ENCODE measurements around the gene SCARB2. TPM values are rescaled to one million over a fixed set of nuclear protein-coding genes. Genes with fewer than 3 reads are reported as not detected.
A peak's percentile ranks its signal among the peaks of the same experiment; 100 is the strongest.

Gene SCARB2
- polyA plus RNA-seq, 1 donor, result 123 TPM

DNA sequence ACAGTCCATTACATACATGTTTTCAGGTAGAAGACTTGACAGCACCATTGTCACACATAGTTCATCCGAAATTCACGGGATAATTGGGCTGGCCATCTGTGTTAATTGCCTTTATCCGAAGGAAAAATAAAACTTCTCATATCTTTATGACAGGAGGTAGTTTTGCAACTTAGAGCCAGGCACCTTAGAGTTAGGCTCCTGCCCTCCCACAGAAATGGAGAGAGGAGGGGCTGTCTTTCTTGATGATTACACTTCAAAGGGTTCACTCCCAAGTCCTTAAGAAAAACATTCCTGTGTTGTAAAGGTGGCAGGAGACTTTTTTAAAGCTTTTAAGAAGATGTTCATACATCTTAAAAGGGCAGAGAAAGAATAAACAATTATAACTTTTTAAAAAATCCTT lies 10.5 kb upstream of the SCARB2 start:
- DNase-seq, result no peak

DNA sequence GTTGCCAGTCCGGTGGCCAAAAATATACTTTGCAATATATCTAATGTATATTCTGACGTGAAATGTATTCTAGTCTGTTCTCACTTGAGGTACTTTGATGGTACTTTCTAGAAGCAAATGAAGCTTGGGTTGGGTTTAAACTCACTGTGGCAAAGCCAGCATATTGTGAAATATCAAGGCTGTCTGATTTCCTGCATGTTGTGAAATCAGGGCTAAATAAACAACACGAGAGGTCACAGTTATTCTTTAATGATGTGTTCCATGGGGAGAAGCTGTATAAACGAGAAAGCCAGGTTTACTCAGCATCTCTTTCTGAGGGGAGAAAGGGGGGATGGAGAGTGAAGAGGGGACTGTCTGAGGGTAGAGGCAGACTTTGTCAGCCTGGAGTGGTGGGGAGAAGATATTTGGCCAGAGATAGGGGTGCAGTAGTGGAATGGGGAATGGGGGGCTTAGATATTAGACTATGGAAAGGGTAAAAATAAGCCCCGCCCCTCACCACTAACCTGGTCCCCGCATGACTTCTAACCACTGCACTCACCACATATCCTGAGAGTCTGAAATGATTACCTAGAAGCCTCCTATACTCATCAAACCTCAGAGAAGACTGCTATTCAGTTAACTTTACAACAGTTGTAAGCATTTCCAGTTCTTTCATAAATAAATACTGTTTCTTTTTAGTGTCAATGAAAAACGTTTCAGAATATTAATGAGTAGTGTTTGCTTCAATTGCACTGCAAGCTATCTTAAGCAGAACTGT lies 5.9 kb upstream of the SCARB2 start:
- DNase-seq, result no peak

DNA sequence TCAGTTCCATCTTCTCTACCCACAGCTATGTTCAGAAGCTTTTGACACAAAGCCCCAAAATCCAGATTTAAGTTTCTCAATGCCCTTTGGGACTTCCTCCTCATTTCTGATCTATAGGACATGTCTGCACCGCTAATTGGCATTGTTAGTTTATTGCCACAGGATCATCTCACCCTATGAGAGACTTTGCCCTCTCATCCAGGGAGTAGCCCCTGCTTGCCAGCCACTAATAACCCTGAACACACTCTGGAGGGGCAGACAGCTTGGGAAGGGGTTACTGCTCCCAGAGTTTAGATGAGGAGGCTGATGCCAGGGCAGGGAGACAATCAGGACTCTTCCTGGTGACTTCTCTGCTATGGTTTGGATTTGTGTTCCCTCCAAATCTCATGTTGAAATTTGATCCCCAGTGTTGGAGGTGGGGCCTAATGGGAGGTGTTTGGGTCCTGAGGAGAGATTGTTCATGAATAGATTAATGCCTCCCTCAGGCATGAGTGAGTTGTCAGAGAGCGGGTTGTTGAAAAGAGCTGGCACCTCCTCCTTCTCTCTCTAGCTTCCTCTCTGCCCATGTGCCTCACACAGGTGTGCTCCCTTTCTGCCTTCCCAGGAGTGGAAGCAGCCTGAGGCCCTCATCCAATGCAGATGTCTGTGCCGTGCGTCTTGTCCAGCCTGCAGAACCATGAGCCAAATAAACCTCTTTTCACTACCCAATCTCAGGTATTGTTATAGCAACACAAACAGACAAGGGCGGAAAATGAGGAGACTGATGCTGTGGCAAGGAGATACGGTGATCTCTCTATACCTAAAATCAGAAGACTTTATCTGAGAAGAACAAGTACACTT lies 3.6 kb upstream of the SCARB2 start:
- DNase-seq, result no peak

DNA sequence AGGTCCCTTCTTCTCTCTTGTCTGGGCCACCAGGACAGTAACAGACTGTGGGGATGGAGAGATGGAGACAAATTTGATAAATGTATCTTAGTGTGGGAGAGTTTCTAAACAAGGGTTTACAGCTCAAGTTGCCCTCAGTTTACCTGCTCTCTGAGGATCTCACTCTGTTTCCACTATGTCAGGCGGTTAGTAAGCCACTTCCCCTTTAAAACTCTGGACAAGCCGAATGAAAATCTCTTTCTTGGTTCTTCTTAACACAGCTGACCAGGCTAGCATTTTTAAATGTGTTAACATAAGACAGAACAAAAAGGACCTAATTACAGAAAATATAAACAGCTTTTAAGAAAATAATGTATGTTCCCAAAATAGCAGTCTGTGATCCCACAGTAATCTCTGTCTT lies 2.9 kb upstream of the SCARB2 start:
- DNase-seq, result no peak

DNA sequence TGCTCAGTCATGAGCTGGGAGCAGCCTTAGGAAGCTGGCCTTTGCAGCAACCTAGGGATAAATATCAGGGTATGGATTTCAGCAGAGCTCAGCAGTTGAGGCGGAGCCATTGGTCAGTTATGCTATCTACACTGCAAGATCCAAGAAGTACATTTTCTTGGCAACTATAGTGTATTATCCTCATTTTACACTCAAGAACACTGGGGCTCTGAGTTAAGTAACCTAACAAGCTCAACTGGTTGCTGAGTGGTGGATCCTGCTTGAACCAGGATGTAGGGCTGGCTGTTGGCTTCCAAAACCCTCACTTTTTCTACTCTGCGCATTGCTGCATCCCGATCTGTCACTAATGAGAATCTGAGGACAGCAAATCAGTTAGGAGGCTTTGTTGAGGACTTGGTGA lies 1.5 kb upstream of the SCARB2 start:
- no peak for DNase-seq

DNA sequence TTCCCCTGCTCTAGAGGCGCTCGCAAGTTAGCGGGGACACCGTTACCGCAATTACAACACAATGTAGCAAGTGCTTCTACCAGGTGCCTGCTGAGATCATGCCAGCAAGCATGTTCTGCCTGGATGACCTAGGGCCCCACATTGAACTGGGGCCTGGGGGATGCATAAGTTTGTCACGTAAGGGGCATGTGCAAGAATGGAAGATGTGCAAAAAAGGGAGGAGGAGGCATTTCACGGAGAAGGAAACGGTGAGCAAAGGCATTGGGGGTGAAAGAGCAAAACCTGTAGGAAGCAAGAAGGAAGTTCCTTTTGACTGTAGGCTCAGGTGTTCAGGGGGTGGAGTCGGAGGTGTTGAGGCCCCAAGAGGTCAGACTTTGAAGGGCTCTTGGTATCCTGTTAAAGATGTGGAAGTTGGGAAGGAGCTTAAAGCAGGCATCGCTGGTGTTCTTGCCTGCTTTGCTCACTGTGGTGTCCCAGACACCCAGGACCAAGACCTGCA lies 602 bp upstream of the SCARB2 start:
- no peak for DNase-seq

DNA sequence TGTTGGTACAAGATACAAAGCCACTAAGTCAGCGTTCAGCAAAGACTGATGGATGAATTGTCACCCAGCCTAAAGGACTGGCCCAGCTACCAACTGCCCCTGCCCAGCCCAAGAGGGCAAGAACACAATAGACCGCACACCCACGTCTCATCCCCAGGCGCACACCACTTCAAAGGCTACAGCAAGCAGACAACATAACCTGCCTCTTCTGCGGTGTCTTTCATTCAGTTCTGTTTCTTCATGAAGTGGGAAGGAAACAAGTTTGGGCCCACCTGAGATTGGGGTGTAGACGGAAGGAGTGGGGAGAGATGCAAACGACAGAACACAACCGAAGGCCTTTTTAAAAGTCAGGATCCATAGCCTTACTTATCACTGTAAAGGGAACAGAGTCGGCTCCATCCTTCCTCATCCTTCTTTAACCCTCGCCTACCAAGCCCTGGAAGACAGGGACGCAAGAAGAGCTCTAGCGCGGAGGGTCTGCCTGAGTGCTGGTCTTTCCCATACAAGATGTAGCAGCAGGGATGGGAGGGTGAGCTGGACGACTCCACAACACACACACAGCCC lies 691 bp downstream of the SCARB2 start:
- DNase-seq, result no peak

DNA sequence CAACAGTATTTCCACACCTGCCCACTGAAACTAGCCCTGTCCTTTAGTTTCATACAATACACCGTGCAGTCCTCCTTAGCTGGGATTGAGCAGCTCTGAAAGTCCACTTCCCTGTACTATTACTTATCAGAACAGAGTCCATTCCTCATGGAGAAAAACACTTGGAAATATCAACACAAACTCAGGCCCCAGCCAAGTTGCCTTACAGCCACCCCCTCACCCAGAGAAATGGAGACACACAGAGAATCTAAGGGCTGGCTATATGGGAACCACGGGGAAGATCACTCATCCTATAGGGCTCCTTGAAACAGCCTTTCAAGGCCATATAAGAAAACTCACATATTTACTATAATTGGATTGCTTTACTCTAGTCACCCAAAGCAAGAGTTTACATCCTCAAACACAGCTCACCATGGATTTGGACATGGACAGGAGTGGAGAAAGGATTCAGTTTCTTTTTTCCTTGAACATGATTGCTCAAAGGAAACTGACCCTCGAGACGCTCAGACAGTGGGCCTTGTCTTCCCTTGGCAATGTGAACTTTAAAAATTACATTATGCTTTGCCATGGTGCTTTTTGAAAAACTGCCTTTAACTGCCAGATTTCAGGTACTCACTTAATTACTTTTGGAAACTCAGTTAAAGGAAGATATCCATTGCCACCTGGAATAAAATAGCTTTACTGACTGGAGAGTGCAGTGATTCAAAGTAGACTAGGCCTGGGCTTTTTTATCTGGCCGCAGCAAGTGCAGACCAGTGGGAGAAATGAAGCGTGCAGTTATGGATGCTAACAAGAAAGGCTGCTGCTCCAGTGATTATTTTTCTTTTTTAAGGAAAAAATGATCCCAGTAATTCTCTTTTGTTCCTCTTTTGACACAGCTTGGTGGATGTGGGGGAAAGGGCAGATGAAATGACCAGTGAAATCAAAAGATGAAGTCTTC lies 1.6 kb downstream of the SCARB2 start:
- no peak for DNase-seq

DNA sequence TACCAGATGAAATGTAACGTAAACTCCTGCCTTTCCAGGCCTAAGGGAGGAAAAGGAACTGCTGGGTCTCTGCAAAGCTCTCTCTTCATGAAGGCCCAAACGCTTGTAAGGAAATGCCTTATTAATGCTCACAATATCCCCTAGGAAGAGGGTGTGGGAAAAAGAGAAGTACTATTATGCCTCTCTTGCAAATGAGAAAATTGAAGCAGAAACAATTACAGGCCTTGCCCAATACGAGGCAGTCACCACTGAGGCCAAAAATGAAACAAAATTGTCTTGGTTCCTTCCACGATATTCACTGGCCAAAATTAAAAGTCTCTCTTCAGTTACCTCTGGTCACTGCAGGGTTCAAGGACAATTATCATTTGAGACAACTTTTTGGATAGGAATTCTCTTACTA lies 3.2 kb downstream of the SCARB2 start:
- no peak for DNase-seq

DNA sequence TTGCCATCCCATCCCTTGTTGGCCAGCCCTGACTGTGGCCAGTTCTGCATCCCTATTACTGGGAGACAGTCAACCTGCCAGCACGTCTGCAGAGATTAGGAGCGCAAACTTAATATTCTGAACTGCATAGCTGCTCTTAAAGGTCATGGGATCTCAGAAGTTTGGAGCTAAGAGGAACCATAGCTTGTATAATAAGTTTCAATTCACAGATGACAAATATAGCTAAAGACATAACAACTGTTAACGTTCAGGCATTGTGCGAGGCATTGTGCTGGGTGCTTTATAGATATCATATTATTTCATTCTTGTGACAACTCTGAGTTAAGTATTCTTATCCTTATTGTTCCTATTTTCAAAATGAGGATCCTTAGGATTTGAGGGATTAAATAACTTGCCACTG lies 3.7 kb downstream of the SCARB2 start:
- DNase-seq, result no peak

DNA sequence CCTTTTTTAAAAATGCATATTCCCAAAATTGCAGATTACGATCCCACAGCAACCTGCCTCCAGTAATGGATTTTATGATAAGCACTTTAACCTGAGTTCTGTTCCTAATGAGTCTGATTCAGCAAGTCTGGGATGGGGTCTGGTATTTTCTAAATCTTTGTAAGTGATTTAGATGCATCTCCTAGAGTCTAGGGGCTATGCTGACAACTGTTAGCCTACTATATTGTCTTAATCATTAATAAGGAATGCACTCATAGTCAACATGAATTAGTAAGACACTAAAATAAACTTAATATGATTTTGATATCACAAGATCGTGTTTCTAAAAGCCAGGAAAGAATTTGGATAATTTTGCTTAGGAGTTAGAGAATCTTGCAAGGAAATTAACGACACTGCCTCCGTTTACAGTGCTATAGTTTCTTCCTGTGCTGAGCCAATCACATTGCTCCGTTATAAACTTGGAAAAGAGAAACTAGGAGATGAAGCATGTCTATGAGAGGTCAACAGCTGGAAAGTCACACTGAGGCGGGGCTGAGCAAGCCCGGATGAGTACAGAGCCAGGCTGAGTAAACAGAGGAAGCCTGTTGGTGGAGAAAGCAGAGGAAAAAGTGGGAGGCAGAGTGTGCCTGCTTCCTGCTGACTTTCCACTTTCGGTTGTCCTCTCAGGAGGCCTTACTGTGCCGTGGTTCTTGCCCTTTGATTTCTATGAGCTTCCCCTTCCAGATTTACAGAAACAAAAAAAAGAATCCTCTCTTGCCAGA lies 5.4 kb downstream of the SCARB2 start:
- DNase-seq, result peak; percentile 70

DNA sequence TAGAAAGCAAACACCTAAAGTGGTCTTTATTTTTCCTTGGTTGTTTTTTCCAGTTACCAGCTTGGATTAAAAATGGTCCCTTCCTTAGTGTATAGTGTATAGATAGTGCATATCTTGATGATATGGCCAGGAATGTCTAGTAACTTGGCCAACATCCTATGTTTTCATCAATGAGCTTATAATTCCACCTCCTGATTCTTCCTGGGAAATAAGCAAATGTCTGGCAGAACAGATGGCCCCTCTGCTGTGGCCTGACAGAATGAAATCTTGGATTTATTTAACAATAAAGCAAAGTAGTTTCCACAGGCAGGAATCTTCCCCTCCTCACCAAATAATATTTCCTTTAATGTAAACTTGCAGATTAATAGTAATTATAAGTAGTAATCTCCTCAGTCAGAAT lies 6.1 kb downstream of the SCARB2 start:
- no peak for DNase-seq

DNA sequence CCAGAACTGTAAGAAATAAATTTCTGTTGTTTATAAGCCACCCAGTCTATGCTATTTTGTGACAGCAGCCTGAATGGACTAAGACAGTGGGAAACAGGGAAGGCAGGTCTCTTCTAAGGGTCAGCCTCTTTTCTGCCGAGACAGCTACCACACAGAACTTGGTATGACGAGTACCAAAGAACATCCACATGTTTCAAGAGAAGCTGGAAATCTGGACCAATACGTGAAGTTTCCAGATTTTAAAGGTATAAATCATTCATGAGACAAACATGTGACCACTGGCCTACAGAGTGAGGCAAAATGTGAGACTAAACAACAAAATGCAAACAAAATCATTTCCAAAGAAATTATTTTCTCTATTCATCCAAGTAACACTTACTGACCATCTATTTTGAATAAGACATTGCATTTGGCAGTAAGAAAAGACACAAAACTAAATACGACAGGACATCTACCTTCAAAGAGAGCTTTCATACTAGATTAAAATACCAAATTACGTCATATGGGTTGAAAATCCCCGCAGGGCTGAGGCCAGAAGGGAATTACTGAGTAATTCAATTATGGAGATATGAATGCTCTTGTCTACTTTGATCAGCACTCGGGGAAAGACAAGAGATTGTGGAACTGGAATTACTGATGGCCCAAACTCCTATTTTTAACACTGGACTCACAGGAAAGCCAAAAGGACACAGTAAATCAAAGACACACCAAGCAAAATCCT lies 7.2 kb downstream of the SCARB2 start:
- DNase-seq, result no peak

DNA sequence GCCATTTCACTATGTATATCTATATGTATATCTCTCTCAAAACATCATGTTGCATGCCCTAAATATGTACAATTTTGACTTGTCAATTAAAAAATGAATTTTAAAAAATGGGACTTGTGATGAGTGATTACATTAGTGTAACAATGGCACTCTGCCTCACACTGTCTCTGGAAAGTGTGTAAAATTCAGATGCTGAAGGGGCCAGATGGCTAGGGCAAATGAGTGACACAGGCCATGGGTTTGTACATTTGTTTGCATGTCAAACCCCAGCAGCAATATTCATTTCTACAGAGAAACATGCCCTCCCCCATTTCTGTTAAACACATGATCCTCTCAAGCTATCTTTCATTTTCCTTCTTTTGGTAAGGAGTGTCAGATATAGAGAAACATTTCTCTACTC lies 8.1 kb downstream of the SCARB2 start:
- no peak for DNase-seq

DNA sequence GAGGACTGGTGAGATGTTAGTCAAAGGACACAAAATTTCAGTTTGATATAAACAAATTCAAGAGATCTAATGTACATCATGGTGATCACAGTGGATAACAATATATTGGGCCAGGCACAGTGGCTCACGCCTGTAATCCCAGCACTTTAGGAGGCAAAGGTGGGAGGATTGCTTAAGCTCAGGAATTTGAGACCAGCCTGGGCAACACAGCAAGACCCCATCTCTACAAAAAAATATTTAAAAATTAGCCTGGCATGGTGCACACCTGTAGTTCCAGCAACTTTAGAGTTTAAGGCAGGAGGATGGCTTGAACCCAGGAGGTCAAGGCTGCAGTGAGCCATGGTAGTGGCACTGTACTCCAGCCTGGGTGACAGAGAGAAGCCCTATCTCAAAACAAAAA lies 8.7 kb downstream of the SCARB2 start:
- no peak for DNase-seq

DNA sequence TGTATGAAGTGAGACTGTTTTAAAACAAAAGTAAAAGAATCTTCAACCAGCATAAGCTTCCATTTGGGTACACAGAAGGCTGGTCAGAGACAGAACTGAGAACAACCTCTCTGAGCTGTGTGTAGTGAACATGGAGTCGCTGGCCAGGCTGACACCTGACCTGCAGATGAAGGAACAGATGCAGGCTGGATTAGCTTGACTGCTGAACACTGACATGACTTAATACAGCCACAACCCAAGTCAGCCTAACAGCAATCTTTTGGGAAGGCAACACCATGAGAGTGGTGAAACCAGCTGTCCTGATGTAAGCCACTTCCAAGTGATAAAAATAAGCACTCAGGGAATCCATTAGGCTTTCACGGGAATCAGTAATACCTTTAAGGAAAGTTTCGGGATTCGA lies 10.1 kb downstream of the SCARB2 start:
- no peak for DNase-seq

DNA sequence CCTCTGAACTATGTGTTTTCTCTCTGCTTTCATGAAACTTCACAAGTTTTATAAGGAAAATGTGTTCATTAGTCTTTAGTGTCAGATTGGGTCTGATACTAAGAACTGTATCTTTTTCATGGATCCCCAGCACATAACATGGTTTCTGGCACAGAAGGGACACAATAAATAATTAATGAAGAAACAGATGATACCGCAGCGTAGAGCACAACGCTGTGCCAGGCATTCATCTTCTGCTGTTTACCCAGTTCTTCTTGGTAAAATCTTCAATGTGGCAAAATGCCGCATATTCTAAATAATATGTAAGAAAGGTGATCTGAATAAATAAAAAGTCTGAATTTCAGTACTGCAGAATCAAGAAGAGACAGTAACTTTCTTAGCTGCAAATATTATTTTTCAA lies 12.3 kb downstream of the SCARB2 start:
- no peak for DNase-seq

DNA sequence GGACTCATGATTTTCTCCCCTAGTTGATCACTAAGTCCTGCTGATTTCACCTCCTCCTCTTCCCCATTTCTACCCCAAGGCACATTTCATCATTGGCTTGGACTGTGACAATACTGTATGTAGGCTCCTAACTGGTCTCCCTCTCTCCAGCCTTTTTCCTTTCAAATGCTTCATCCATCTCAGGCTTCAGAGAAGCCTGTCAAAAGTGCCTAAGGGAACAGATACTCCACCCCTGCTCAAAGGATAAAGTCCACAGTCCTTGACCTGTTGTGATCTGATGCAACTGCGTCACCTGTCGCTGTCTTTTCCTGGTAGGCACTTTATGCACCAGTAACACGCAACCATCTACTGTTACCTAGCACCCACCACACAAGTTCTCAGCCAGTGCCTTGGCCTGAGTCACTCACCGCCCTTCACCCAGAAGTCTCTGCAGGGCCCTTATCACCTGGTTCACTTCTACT lies 12.8 kb downstream of the SCARB2 start:
- DNase-seq, result no peak

DNA sequence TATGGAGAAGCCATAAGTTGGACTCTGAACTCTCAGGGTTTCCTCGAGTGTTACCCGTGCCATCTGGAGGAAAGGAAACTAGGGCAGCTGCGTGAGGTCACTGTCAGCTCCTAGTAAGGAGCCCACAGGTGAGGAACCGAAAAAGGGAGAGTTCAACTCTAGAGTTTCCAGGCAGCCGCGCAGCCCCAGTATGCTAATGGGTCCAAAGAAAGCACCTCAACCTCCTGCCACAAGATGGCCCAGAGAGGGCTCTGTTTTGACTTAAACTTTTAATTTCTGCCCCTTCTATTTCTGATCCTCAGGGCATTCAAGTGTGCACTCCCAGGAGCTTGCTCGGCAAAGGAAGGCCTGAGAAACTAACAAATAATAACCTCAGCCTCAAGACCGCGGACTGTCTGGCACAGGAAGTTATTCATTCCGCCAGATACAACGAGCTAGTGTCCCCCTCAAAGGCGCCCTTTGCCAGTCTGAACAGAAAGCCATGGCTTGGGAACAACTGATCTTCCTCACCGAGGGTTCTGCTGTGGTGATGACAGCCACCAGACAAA lies 13.9 kb downstream of the SCARB2 start:
- no peak for DNase-seq

DNA sequence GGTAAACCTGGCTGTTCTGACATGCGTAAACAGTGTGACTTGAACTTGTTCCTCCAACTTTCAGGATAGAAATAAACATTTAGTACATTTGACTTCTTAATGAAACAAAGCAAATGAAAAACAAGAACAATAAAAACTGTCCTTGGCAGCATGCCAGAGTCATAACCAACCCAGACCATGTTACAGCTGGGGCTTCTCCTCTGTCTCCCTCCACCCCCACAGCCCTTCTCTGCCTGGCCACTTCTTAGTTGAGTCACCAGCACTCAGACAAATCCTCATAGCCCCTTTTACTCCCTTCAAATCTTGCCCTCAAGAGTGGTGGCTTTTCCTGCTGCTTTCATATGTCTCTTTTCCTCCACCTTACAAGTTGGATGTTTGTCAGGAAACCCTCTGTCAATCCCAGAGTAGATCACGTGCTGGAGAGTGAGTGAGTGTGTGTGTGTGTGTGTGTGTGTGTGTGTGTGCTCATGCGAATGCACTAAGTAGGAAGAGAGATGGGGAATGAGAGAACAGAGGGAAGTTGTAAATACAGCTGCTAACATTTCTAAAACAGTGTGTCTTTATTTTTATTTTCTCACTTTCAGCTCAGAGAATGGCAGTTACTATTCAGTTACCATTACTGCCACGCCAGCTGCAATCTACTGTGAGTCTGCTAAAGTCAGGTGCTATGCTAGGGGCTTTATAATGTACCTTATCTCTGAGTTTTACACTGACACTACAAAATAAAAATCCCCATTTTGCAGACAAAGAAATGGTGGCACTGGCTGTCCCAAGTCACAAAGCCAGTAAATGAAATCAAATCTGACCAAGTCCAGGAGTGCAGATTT lies 15.0 kb downstream of the SCARB2 start:
- DNase-seq, result peak; percentile 46

Data from hindlimb muscle (tissue), 1 donor.